Astrocyte of the spinal cord (primary cell): ENCODE data around the gene LARP1.
"Not testable (repeated sequence)": the region's sequence is repeated elsewhere in the genome, so short reads cannot be mapped to it uniquely, and the experiment has no call there.

ENCODE experiments used
- DNase-seq: peaks from one replicate; pipeline ENCODE4 v3.0.0; 2011; ENCODE audit warnings: low read depth, low spot score
- H3K4me3 ChIP-seq: 2 replicates; pipeline ENCODE4 v1.5.1; 2011; ENCODE audit warnings: low read depth, mild to moderate bottlenecking, low read length, moderate library complexity
- CTCF ChIP-seq: IDR thresholded peaks from 2 replicates; pipeline ENCODE4 v1.5.1; 2012; ENCODE audit warnings: low read depth, mild to moderate bottlenecking, low read length, inconsistent platforms
- in situ Hi-C: cut with HindIII; loops from 2 replicates; pipeline ENCODE4 v1.10.0; 2017; ENCODE audit warnings: low sequenced_read_pairs

The LARP1 gene

GRCh38 chr5:154723740-154724505 lies 31.3 kb upstream of the LARP1 start:
- H3K4me3 ChIP-seq, result no peak overlapping the region
- in situ Hi-C loops, result no loop called here
- TF ChIP-seq CTCF, result no peak
- peak; percentile 16 for DNase-seq

GRCh38 chr5:154727361-154727760 lies 27.8 kb upstream of the LARP1 start:
- DNase-seq, result no peak
- no peak for TF ChIP-seq CTCF
- in situ Hi-C loops, result no loop called here
- H3K4me3 ChIP-seq, result no peak overlapping the region

GRCh38 chr5:154728939-154729588 lies 26.1 kb upstream of the LARP1 start:
- TF ChIP-seq CTCF, result no peak
- DNase-seq, result no peak
- in situ Hi-C loops, result no loop called here
- no peak overlapping the region for H3K4me3 ChIP-seq

- TF ChIP-seq CTCF, result no peak
- no peak overlapping the region for H3K4me3 ChIP-seq
- in situ Hi-C loops, result no loop called here
- DNase-seq, result no peak
These were observed 25.6 kb upstream of the LARP1 start for GRCh38 chr5:154729613-154730012.

GRCh38 chr5:154730761-154731160 lies 24.4 kb upstream of the LARP1 start:
- DNase-seq, in situ Hi-C loops, H3K4me3 ChIP-seq: not testable (repeated sequence)

GRCh38 chr5:154732212-154732611 lies 23.0 kb upstream of the LARP1 start:
- no peak for DNase-seq
- no peak for TF ChIP-seq CTCF
- no peak overlapping the region for H3K4me3 ChIP-seq
- in situ Hi-C loops, result no loop called here

- H3K4me3 ChIP-seq, result no peak overlapping the region
- DNase-seq, result no peak
- in situ Hi-C loops, result no loop called here
- TF ChIP-seq CTCF, result no peak
These were observed 20.6 kb upstream of the LARP1 start for GRCh38 chr5:154734370-154735248.

- in situ Hi-C loops, DNase-seq, H3K4me3 ChIP-seq: not testable (repeated sequence)
These were observed 19.8 kb upstream of the LARP1 start for GRCh38 chr5:154735362-154735761.

GRCh38 chr5:154736372-154736771 lies 18.8 kb upstream of the LARP1 start:
- DNase-seq, in situ Hi-C loops, H3K4me3 ChIP-seq: not testable (repeated sequence)
